Measurements from ENCODE around the gene NSFL1C.
"Not testable (repeated sequence)": the region's sequence is repeated elsewhere in the genome, so short reads cannot be mapped to it uniquely, and the experiment has no call there.

Gene NSFL1C

GRCh38 chr20:1466211-1467081, at the start of gene NSFL1C:
Gene NSFL1C, minus strand, starts transcription at chr20:1466849. Its CDS starts 25 bp downstream, at chr20:1466824.
- DNase-seq (ENCODE audit: low spot score), result peak; percentile 97

DNA sequence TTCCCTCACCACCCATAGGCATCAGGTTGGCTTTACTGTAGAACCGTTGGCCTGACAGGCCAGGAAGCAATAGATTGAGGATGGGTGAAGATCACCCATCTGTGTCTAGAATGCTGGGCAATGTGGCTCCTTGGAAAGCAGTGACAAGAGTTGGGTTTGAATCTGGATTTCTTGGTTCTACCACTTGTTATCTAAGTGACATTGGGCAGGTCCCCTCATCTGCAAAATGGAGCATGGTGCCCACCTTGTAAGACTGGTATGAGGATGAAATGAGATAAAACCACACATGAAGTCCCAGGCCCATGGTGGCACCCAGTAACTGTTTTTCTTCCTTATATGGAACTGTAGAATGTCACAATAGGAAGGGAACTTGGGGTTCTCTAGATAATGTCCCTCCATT, 47.2 kb upstream of the NSFL1C start:
- no peak for DNase-seq (ENCODE audit: low spot score)

- peak; percentile 27 for DNase-seq (ENCODE audit: low spot score)
These were observed 42.6 kb upstream of the NSFL1C start for GRCh38 chr20:1509237-1509636.

DNA sequence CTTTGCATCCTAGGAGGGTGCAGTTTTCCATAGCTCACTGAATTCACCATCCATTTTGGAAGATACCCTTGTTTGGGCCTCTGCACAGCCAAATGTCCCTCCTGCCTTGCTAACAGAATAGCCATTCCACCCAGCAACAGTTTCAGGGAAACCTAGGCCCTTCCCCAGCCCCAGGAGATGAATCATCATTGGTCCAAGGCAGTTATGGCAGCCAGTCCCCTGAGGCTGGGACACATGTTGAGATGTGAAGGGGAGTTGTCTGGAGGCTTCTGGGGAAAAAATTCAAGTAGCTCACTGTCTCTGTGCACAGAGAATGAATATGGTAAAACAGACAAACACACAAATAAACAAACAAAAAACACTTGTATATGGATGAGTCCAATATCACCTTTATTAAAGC, 41.9 kb upstream of the NSFL1C start:
- DNase-seq (ENCODE audit: low spot score), result no peak

- DNase-seq (ENCODE audit: low spot score), result no peak
These were observed 40.6 kb upstream of the NSFL1C start for GRCh38 chr20:1507276-1507675.

- no peak for DNase-seq (ENCODE audit: low spot score)
These were observed 39.2 kb upstream of the NSFL1C start for GRCh38 chr20:1505871-1506270.

DNA sequence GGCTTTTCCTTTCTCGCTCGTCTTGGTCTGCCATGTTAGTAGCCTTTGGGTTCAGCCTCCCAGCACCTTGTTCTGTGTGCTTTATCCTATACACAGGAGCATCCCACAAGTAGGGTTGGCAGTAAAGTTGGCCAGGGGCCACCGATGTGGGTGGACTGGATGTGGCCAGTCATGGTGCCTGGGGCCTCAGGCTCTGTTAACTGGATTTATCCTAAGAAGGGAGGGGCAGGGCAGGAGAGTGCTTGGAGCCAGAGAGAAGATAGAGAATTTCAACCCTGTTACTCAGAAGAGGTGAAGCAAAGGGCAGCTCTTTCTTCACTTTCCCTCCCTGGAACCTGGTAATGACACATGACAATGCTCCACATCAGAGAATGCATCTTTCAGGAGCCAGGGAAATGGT, 38.7 kb upstream of the NSFL1C start:
- DNase-seq (ENCODE audit: low spot score), result no peak

GRCh38 chr20:1503564-1504227, 37.0 kb upstream of the NSFL1C start:
- peak; percentile 87 for DNase-seq (ENCODE audit: low spot score)

DNA sequence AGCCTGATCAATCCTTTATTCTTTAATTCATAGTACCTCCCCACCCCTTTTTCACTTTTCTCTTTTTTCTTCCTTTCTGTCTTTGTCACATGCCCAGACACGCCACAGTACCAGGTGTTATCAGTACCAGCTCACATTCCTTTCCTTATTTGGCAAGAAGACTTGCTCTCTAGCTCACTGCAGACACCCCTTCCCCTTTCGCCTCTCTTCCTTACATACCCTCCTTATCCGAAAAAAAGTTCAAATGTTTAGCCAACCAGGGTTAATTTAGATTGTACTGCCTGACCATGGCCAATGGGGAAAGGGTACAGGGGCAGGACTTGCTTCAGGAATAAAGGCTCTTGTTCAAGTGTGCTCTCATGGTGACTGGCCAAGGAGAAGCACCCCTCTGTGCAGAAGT, 33.8 kb upstream of the NSFL1C start:
- DNase-seq (ENCODE audit: low spot score), result no peak

GRCh38 chr20:1499528-1500420, 33.1 kb upstream of the NSFL1C start:
- no peak for DNase-seq (ENCODE audit: low spot score)

DNA sequence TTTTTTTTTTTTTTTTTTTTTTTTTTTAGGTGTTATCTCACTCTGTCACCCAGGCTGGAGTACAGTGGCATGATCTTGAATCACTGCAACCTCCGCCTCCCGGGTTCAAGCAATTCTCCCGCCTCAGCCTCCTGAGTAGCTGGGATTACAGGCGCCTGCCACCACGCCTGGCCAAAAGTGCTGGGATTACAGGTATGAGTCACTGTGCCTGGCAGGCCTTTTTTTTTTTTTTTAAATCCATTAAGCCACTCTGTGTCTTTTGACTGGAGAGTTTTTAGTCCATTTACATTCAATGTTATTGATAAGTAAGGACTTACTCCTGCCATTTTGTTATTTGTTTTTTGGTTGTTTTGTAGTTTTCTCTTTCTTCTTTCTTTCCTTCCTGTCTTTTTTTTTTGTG, 30.7 kb upstream of the NSFL1C start:
- DNase-seq (ENCODE audit: low spot score), result not testable (repeated sequence)

DNA sequence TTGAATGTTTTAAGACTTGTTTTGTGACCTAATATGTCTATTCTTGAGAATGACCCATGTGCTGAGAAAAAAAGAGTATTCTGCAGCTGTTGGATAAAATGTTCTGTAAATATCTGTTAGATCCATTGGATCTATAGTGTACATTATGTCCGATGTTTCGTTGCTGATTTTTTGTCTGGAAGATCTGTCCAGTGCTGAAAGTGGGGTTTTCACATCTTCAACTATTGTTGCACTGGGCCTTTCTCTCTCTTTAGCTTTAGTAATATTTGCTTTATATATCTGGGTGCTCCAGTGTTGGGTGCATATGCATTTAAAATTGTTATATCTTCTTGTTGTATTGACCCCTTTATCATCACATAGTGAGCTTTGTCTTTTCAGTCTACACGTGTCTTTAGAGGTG, 30.3 kb upstream of the NSFL1C start:
- no peak for DNase-seq (ENCODE audit: low spot score)

DNA sequence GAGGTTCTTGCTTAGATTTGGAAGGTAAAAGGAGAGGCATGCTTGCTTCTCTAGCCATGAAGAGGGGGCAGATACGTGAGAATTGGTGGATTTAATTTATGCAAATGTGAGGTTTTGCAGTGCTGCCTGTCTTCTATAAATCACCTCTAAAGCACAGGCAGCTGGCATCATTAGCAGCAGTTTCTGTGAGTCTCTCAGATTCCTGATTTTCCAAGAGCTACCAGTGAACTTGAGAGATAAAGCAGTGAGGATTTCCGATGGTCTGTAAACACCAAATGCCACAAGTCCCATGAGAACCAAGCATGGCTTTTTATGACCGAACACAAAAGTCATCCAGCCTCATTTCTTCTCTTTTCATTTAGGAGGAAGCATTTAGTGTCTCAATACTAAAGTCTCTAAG, 27.8 kb upstream of the NSFL1C start:
- DNase-seq (ENCODE audit: low spot score), result no peak

DNA sequence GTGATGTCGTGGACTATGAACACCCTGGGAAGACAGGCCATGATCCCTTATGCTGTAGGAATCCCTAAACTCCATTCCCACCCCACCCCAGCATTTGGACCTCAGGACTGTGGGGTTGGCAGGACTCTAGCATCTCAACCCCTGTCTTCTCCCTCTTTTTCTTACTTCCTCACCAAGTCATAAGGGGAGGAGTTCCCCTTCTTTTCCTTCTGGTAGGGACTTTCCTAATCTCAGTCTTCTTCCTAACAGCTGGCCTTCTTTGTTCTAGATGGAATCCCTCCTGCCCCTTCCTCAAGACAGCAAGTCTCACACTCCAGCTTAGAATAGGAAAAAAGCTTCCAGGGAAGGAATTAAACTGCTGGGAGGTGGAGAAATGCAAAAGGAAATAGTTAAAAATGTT, 26.9 kb upstream of the NSFL1C start:
- DNase-seq (ENCODE audit: low spot score), result no peak

- DNase-seq (ENCODE audit: low spot score), result no peak
These were observed 25.4 kb upstream of the NSFL1C start for GRCh38 chr20:1491860-1492642.

GRCh38 chr20:1491281-1491840, 24.7 kb upstream of the NSFL1C start, which contains the start of gene SIRPB2:
Gene SIRPB2, minus strand, starts transcription at chr20:1491420. Its CDS starts 61 bp downstream, at chr20:1491359.
- no peak for DNase-seq (ENCODE audit: low spot score)

DNA sequence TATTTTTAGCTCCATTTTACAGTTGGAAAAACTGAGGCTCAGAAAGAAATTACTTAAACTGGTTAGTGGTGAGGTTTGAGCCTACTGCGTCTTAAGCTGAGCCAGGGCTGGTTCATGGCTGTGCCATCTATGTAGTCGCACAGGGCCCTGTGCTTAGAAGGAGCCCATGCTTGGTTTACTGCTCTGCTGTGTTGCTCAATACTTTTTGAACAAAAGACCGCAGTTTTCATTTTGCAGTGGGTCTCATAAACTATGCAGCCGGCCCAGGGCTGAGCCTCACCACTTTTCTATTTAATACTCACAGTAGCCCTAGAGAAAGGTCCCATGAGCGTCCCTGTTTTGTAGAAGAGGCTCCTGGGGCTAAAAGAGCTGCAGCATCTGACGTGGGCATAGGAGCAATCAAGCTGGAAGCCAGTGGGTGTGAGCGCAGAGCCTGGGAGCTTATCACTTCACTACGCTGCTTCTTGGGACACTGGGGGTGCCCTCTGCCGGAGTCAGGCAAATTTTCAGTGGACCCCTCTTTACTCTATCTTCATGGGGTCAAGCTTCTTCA, 24.1 kb upstream of the NSFL1C start:
- no peak for DNase-seq (ENCODE audit: low spot score)

DNA sequence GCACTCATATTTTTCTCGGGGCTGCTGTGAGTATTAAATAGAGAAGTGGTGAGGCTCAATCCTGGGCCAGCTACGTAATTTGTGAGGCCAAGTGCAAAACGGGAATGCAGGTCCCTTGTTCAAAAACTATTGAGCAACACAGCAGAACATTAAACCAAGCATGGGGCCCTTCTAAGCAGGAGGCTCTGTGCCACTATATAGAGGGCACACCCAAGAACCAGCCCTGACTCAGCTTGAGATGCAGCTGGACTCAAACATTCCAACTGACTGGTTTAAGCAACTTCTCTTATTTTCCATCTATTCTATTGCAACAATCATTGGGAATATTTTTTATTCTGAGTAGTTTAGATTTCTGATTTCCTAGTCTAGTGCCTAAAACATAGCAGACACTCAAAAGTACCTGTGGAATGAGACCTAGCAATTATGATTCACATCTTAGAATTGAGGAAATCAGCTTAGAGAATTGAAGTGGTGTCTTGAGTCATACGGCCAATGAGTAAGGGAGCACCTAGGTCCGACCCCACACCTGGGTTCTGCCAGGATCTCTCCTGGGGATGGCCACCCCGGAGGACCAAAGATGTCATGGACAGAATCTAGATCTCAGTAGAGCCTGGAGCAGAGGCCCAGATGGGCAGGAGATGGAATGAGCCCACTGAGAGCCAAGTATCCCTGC, 23.3 kb upstream of the NSFL1C start:
- DNase-seq (ENCODE audit: low spot score), result no peak

DNA sequence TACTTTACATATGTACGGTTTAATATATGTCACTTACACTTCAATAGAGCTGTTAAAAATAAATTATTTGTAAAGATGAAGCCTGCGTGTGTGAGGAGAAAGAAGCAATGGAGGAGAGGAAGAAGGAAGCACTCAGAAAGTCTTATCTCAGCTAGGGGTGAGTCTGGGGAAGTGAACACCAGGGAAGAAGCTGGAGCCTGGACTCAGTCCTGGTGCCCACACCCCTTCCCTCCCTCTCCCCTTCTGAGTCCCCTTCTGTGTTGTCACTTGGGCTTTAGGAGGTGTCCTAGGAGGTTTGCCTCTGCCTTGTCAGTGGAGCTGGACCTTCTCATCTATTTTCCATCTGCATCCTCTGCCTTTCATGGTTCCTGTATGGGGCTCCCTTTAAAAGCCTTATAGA, 22.7 kb upstream of the NSFL1C start:
- DNase-seq (ENCODE audit: low spot score), result no peak

GRCh38 chr20:1486566-1486965, 19.9 kb upstream of the NSFL1C start:
- DNase-seq (ENCODE audit: low spot score), result no peak
